Measurements from ENCODE around the gene SH3TC2. TPM values are rescaled to one million over a fixed set of nuclear protein-coding genes. Genes with fewer than 3 reads are reported as not detected.

SH3TC2 gene
- total RNA-seq, 1 donor from 2014 or later = not detected

DNA sequence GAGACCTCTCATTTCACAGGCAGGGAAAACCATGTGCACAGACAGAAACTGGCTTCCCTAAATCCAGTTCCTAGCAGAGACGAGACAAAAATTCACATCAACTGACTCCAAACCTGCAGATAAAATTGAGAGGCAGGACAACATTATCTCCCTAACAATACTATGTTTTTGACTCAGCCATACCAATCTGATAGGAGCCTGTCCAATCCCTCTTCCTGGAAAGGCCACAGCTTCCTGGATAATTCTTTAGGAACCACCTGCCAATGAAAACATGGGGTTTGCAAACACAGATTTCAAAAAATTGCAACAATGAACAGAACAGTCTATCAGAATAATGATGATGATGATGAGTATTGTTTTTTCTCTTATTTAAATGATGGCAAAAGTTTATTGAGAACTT lies 22.4 kb downstream of the SH3TC2 start:
- TF ChIP-seq, protein P1, sequence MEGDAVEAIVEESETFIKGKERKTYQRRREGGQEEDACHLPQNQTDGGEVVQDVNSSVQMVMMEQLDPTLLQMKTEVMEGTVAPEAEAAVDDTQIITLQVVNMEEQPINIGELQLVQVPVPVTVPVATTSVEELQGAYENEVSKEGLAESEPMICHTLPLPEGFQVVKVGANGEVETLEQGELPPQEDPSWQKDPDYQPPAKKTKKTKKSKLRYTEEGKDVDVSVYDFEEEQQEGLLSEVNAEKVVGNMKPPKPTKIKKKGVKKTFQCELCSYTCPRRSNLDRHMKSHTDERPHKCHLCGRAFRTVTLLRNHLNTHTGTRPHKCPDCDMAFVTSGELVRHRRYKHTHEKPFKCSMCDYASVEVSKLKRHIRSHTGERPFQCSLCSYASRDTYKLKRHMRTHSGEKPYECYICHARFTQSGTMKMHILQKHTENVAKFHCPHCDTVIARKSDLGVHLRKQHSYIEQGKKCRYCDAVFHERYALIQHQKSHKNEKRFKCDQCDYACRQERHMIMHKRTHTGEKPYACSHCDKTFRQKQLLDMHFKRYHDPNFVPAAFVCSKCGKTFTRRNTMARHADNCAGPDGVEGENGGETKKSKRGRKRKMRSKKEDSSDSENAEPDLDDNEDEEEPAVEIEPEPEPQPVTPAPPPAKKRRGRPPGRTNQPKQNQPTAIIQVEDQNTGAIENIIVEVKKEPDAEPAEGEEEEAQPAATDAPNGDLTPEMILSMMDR (IDR thresholded peaks at IDR 0.05) = no peak
- intact Hi-C loops (cut with micrococcal nuclease) = no loop called here
- ChIA-PET POLR2A (no interaction called here), CTCF (no interaction called here)
- no peaks in the 10 kb centered on the region for H3K9me3 Mint-ChIP-seq
- H3K27ac Mint-ChIP-seq = no peak overlapping the region
- ATAC-seq (ENCODE audit: low read depth) (no peak), DNase-seq (no peak)
- H3K4me1 Mint-ChIP-seq = no peaks in the 10 kb centered on the region
- no peaks in the 10 kb centered on the region for H3K36me3 Mint-ChIP-seq (ENCODE audit: low read depth)
- no peak overlapping the region for H3K4me3 Mint-ChIP-seq
- peaks cover 14% of the 10 kb centered on the region for H3K27me3 Mint-ChIP-seq

- intact Hi-C loops (cut with micrococcal nuclease) = loop anchor here (10.0 kb wide), 1 partner anchor 1185 kb away; no protein-coding TSS in a partner anchor
- DNase-seq (no peak), ATAC-seq (ENCODE audit: low read depth) (no peak)
- H3K4me3 Mint-ChIP-seq = no peak overlapping the region
- H3K4me1 Mint-ChIP-seq = no peaks in the 10 kb centered on the region
- CTCF ChIA-PET = interaction anchor here (5.5 to 14.3 kb wide), 2 partner anchors 304 to 596 kb away, joined by 30 to 275 read pairs; no protein-coding TSS in a partner anchor
- peaks cover 16% of the 10 kb centered on the region for H3K27me3 Mint-ChIP-seq
- POLR2A ChIA-PET = no interaction called here
- no peak overlapping the region for H3K27ac Mint-ChIP-seq
- no peaks in the 10 kb centered on the region for H3K9me3 Mint-ChIP-seq
- no peaks in the 10 kb centered on the region for H3K36me3 Mint-ChIP-seq (ENCODE audit: low read depth)
- TF ChIP-seq, protein P1 (IDR thresholded peaks at IDR 0.05) = no peak
These were observed 23.4 kb downstream of the SH3TC2 start for GRCh38 chr5:149039506-149039905.

DNA sequence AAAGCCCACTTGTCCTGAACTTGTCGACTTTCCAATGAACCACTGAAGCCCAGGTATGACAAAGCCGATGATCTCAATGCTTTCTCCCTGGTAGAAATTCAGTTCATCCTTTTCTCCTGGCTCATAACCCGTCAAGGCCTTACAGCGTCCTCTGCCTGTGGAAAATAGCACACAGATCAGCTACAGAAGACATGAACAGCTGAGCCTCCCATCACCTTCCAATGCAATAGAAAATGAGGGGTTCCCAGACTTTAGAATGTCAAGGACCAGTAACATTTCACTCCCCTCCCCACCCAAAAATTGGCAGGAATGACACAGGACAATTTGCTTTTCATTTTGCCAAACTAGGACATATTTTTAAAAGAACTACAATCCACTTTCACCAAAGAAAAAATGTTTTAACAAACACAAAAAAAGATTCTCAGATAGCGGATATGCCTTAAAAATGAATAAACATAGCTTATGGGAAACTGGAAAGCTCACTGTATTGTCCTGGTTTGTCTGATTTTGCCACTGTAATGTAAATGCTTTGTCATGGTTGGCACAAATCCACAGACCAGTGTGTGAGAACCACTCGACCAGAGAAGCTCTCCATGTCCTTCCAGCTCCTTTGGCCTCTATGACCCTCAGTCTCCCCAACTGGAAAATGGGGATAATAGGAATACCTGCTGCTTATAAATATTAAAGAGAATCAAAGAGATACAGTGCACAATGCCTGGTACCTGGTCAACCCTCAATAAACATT lies 24.4 kb downstream of the SH3TC2 start:
- DNase-seq (no peak), ATAC-seq (ENCODE audit: low read depth) (no peak)
- H3K36me3 Mint-ChIP-seq (ENCODE audit: low read depth) = no peaks in the 10 kb centered on the region
- no peak overlapping the region for H3K27ac Mint-ChIP-seq
- intact Hi-C loops (cut with micrococcal nuclease) = loop anchor here (10.0 kb wide), 1 partner anchor 1184 kb away; no protein-coding TSS in a partner anchor
- H3K4me1 Mint-ChIP-seq = no peaks in the 10 kb centered on the region
- TF ChIP-seq, protein P1 (IDR thresholded peaks at IDR 0.05) = no peak
- ChIA-PET POLR2A (no interaction called here), CTCF (interaction anchor here (5.5 to 14.3 kb wide), 2 partner anchors 303 to 595 kb away, joined by 30 to 275 read pairs; no protein-coding TSS in a partner anchor)
- H3K27me3 Mint-ChIP-seq = peaks cover 16% of the 10 kb centered on the region
- no peaks in the 10 kb centered on the region for H3K9me3 Mint-ChIP-seq
- H3K4me3 Mint-ChIP-seq = no peak overlapping the region

DNA sequence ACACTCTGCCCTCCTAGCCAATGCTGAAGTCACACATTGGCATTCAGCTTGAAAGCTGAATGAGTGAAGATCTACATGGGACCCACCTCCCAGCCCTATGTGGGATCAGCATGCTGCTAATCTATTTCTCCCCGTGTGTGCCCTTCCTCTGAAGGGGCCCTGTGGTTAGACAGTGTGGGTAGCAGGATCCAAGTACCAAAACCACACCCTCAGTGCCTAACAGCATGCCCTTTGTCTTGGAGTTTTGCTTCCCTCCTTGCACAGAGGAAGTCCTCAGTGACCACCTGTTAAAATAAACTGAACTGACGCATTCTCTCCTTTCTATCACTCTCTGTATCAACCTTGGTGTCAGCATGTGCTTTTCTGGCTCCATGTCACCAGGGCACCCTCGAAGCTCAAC lies 25.0 kb downstream of the SH3TC2 start:
- Mint-ChIP-seq H3K27ac (no peak overlapping the region), H3K36me3 (ENCODE audit: low read depth) (no peaks in the 10 kb centered on the region), H3K27me3 (peaks cover 16% of the 10 kb centered on the region), H3K4me1 (no peaks in the 10 kb centered on the region), H3K4me3 (no peak overlapping the region), H3K9me3 (no peaks in the 10 kb centered on the region)
- intact Hi-C loops (cut with micrococcal nuclease) = loop anchor here (10.0 kb wide), 1 partner anchor 1183 kb away; no protein-coding TSS in a partner anchor
- ATAC-seq (ENCODE audit: low read depth) = no peak
- DNase-seq = no peak
- ChIA-PET POLR2A (no interaction called here), CTCF (interaction anchor here (5.5 to 14.3 kb wide), 2 partner anchors 302 to 594 kb away, joined by 30 to 275 read pairs; no protein-coding TSS in a partner anchor)
- TF ChIP-seq, protein P1 (IDR thresholded peaks at IDR 0.05) = no peak

- no peaks in the 10 kb centered on the region for H3K9me3 Mint-ChIP-seq
- ChIA-PET POLR2A (no interaction called here), CTCF (interaction anchor here (1.3 to 14.3 kb wide), 5 partner anchors 9 to 594 kb away, joined by 3 to 275 read pairs (median 13); no protein-coding TSS in a partner anchor)
- no peak for DNase-seq
- H3K4me1 Mint-ChIP-seq = no peaks in the 10 kb centered on the region
- H3K36me3 Mint-ChIP-seq (ENCODE audit: low read depth) = no peaks in the 10 kb centered on the region
- peaks cover 16% of the 10 kb centered on the region for H3K27me3 Mint-ChIP-seq
- H3K27ac Mint-ChIP-seq = no peak overlapping the region
- H3K4me3 Mint-ChIP-seq = no peak overlapping the region
- no peak for ATAC-seq (ENCODE audit: low read depth)
- TF ChIP-seq, protein P1 (IDR thresholded peaks at IDR 0.05) = no peak
- intact Hi-C loops (cut with micrococcal nuclease) = loop anchor here (10.0 kb wide), 1 partner anchor 1182 kb away; no protein-coding TSS in a partner anchor
These were observed 25.9 kb downstream of the SH3TC2 start for GRCh38 chr5:149036970-149037369.

Data from activated B cell treated with CpG ODN at 0.5 μM for 24 hours (primary cell).